PC-9 (cell line): Measurements from ENCODE around the gene FBXO44.

Source experiments
- EZH2 ChIP-seq: fragments of 200-600 bp; sonication (generic); IDR thresholded peaks from 2 replicates; pipeline ENCODE4 v1.8.0; 2017; ENCODE audit warnings: antibody characterized with exemption, low read depth
- TF ChIP-seq, protein P1 (sequence below): fragments of 200-600 bp; sonication (generic); conservative IDR thresholded peaks from 2 replicates; pipeline ENCODE4 v1.6.1; 2017; ENCODE audit warnings: mixed run types, antibody characterized with exemption, mild to moderate bottlenecking, moderate library complexity

DNA sequence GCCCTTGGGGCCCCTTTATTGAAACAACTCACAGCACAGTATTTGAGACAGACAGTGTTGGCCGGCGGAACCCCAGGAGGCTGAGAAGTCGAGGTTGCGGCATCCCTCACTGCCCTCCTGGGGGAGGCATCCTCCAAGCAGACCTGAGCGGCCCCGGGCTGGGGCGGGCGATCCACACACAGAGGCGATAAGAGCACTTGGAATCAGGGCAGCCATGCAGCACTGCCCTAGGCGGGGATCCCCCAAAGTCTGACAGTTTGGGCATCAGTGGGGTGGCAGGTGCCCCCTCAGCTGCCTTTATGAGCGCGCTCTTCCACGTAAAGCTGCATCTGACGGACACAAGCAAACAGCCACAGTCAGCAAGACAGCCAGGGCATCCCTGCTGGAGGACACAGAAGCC is 19.8 kb downstream of the FBXO44 start:
- TF ChIP-seq, protein P1, sequence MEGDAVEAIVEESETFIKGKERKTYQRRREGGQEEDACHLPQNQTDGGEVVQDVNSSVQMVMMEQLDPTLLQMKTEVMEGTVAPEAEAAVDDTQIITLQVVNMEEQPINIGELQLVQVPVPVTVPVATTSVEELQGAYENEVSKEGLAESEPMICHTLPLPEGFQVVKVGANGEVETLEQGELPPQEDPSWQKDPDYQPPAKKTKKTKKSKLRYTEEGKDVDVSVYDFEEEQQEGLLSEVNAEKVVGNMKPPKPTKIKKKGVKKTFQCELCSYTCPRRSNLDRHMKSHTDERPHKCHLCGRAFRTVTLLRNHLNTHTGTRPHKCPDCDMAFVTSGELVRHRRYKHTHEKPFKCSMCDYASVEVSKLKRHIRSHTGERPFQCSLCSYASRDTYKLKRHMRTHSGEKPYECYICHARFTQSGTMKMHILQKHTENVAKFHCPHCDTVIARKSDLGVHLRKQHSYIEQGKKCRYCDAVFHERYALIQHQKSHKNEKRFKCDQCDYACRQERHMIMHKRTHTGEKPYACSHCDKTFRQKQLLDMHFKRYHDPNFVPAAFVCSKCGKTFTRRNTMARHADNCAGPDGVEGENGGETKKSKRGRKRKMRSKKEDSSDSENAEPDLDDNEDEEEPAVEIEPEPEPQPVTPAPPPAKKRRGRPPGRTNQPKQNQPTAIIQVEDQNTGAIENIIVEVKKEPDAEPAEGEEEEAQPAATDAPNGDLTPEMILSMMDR, result no peak
- no peak for TF ChIP-seq EZH2
